ENCODE data around the gene ARHGAP24. TPM values are rescaled to one million over a fixed set of nuclear protein-coding genes. Genes with fewer than 3 reads are reported as not detected.

ARHGAP24 gene
- total RNA-seq, 4 donors from 2014 or later: 54.8 to 88.6 (median 62.6) TPM

GRCh38 chr4:85778632-85779131, 303.7 kb downstream of the ARHGAP24 start:
- TF ChIP-seq CTCF (IDR thresholded peaks at IDR 0.05; ENCODE audit: low read depth): no peak

GRCh38 chr4:85779165-85779564, 304.2 kb downstream of the ARHGAP24 start:
- no peak for TF ChIP-seq CTCF (IDR thresholded peaks at IDR 0.05; ENCODE audit: low read depth)

DNA sequence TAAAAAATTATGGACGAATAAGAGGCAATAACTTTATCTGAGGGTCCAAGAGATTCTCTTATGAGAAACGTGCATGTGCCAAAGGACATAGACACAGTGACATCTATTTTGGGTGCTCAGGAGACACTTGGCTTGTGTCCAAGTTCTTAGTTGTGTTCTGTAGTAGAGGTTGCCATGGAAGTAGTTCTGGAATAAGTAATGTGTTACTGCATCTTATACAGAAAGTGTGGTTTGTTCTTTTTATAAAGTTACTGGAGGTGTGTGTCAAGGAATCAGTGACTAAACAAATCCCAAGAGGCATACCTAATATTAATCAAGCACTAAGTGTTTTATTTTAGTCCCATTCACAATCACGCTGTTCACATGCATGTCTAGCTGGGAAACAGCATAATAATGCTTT, 305.7 kb downstream of the ARHGAP24 start:
- TF ChIP-seq CTCF (IDR thresholded peaks at IDR 0.05; ENCODE audit: low read depth): no peak

GRCh38 chr4:85783483-85783882, 308.5 kb downstream of the ARHGAP24 start:
- TF ChIP-seq CTCF (IDR thresholded peaks at IDR 0.05; ENCODE audit: low read depth): no peak

DNA sequence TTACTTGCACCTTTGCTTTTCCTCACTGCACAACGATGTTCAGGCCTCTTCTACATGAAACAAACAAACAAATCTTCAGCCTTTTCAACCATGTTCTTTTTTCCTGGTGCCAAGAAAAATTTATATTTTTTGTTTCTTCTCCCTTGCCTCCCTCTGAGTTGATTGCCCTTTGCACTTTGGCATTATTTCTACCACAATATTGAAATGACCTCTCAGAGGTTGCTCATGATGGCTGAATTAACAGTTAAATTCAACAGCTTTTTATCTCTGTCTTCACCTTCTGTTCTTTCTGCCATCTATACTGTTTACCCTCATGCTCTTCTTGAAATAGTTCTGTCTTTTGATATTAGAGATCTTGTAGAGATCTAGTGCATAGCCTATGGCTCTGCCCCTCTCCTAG, 308.9 kb downstream of the ARHGAP24 start:
- no peak for TF ChIP-seq CTCF (IDR thresholded peaks at IDR 0.05; ENCODE audit: low read depth)

DNA sequence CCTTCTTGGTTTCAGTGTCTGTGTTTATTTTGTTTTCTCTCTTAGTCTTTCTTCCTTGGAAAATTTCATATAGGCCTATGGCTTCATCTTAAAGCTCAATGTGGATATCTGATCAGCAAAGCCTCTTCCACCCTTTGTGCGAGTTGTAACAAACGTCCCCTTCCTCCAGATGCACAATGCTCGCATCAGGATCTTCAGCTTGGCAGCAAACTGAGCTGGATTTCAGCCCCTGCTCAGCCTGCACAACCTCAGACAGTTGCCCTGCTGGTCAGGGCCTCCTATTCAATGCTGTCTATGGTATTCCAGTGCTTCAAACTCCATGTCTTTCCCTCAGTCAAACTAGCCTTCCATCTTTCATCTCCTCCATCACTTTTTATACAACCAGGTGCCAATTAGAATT, 309.4 kb downstream of the ARHGAP24 start:
- no peak for TF ChIP-seq CTCF (IDR thresholded peaks at IDR 0.05; ENCODE audit: low read depth)

DNA sequence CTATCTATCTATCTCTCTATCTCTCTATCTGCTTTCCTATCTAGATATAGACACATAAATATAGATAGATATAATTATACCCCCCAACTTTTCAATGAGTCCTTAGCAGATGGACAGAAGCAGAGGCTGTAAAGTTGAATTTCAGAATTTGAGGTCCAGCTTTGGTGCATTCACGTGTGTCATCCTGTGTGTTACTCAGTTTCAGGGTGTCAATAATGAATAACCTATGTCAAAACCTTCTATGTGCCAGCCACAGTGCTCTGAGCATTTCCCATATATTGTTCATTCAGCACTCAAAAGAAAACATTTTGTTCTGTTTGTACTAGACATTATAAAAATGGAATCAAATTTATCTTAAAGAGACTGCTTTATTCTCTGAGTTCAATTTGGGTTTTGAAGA, 310.0 kb downstream of the ARHGAP24 start:
- no peak for TF ChIP-seq CTCF (IDR thresholded peaks at IDR 0.05; ENCODE audit: low read depth)

All from subcutaneous adipose tissue (tissue), 4 donors.